Measurements from ENCODE around the gene SKA1.

GRCh38 chr18:50327983-50328382 is 46.9 kb upstream of the SKA1 start:
- TF ChIP-seq CTCF (IDR thresholded peaks at IDR 0.05), result no peak
- no peak for TF ChIP-seq POLR2A (IDR thresholded peaks at IDR 0.05)

Measured in sigmoid colon (tissue), 3 donors.